ENCODE data around the gene NFATC1.

DNA sequence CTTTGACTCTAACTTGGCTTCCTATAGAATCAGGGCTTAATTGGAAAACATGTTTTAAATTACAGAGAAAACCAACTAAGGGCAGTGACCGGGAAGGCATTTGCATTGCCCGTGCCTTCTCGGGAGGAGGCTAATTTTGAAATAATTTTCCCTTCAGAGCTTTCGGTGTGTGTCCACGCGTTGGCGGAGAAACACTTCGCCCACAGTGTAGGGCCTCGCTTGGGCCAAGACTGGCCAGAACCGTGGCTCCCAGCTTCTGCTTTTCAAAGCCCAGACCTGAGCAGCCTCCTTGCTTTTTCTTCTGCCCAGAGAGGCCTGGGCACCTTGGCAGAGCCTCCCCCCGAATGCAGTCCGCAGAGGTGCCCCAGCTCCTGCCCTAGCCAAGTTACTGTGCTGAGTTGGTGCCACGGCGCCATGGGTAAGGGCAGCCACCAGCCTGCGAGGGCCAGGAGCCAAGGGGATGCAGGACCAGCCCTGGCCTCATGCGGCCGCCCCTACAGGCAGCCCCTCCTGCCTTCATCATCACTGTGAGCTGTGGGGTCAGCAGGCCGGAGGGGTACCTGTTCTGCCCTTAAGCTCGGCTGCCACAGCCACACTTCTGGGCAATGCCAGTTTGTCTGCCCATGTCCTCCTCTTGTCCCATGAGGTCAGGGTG lies 57.4 kb downstream of the NFATC1 start:
- TF ChIP-seq, protein P1, sequence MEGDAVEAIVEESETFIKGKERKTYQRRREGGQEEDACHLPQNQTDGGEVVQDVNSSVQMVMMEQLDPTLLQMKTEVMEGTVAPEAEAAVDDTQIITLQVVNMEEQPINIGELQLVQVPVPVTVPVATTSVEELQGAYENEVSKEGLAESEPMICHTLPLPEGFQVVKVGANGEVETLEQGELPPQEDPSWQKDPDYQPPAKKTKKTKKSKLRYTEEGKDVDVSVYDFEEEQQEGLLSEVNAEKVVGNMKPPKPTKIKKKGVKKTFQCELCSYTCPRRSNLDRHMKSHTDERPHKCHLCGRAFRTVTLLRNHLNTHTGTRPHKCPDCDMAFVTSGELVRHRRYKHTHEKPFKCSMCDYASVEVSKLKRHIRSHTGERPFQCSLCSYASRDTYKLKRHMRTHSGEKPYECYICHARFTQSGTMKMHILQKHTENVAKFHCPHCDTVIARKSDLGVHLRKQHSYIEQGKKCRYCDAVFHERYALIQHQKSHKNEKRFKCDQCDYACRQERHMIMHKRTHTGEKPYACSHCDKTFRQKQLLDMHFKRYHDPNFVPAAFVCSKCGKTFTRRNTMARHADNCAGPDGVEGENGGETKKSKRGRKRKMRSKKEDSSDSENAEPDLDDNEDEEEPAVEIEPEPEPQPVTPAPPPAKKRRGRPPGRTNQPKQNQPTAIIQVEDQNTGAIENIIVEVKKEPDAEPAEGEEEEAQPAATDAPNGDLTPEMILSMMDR (IDR thresholded peaks at IDR 0.05; ENCODE audit: poor library complexity, severe bottlenecking), result no peak
- no peak for TF ChIP-seq TAF1 (IDR thresholded peaks at IDR 0.05; ENCODE audit: low read depth)
- TF ChIP-seq EP300 (conservative IDR thresholded peaks at IDR 0.05; ENCODE audit: poor library complexity, severe bottlenecking), result no peak
- TF ChIP-seq, protein P2, sequence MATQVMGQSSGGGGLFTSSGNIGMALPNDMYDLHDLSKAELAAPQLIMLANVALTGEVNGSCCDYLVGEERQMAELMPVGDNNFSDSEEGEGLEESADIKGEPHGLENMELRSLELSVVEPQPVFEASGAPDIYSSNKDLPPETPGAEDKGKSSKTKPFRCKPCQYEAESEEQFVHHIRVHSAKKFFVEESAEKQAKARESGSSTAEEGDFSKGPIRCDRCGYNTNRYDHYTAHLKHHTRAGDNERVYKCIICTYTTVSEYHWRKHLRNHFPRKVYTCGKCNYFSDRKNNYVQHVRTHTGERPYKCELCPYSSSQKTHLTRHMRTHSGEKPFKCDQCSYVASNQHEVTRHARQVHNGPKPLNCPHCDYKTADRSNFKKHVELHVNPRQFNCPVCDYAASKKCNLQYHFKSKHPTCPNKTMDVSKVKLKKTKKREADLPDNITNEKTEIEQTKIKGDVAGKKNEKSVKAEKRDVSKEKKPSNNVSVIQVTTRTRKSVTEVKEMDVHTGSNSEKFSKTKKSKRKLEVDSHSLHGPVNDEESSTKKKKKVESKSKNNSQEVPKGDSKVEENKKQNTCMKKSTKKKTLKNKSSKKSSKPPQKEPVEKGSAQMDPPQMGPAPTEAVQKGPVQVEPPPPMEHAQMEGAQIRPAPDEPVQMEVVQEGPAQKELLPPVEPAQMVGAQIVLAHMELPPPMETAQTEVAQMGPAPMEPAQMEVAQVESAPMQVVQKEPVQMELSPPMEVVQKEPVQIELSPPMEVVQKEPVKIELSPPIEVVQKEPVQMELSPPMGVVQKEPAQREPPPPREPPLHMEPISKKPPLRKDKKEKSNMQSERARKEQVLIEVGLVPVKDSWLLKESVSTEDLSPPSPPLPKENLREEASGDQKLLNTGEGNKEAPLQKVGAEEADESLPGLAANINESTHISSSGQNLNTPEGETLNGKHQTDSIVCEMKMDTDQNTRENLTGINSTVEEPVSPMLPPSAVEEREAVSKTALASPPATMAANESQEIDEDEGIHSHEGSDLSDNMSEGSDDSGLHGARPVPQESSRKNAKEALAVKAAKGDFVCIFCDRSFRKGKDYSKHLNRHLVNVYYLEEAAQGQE (IDR thresholded peaks at IDR 0.05; ENCODE audit: borderline replicate concordance), result no peak
- TF ChIP-seq POLR2AphosphoS5 (IDR thresholded peaks at IDR 0.05), result no peak
